ENCODE measurements around the gene ANGPTL7. TPM values are rescaled to one million over a fixed set of nuclear protein-coding genes. Genes with fewer than 3 reads are reported as not detected.
A peak's percentile ranks its signal among the peaks of the same experiment; 100 is the strongest.

The ANGPTL7 gene
- total and polyA plus RNA-seq, 2 of the 8 experiments (the other 6 are each of a cell fraction or from before 2014, with no cell fraction given): not detected

DNA sequence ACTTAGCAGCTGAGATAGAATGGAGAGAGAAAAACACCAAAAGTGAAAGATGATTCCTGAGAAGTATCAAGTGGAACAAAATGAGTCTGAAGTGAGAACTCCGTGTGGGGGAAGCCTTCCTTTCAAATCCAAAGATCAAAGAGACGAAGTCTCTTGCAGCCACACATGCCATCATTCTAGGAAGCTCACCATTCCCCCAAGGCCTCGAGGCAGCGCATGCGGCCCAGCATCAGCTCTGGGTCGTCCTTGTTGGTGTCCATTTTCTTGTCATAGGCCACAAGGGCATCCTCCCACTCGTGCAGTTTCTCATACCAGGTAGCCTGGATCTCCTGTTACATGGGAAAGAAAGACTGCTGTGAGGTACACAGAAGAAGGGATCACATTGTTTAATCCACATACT is 32.2 kb upstream of the ANGPTL7 start:
- Histone ChIP-seq H3K27ac (ENCODE audit: low read depth, low read length) (no peak overlapping the region), H2BK15ac (ENCODE audit: low read length) (no peak overlapping the region), H3K56ac (replicated peaks; ENCODE audit: insufficient read length, low read depth, low read length) (no peak overlapping the region), H4K91ac (replicated peaks; ENCODE audit: insufficient read length, low read length) (no peak overlapping the region), H2BK5ac (ENCODE audit: low read depth, low read length) (no peak overlapping the region), H3K79me1 (ENCODE audit: low read depth, low read length) (0 out of 2 replicates have a peak, but pooled peaks cover 4% of the 10 kb centered on the region), H2AK5ac (ENCODE audit: low read depth, low read length) (no peak overlapping the region), H4K20me1 (replicated peaks in 1 of 2; ENCODE audit: control insufficient read depth in 1 of 2, insufficient read depth in 2 of 2, low read length in 2 of 2) (no peaks in the 10 kb centered on the region), H2AFZ (ENCODE audit: low read length) (no peak overlapping the region), H3K4me2 (ENCODE audit: insufficient read depth in 1 of 2, low read depth in 2 of 2, low read length in 2 of 2) (no peak overlapping the region), H2BK20ac (ENCODE audit: low read length) (no peak overlapping the region), H3K23ac (ENCODE audit: insufficient read length) (no peak overlapping the region), H2BK120ac (replicated peaks; ENCODE audit: low read depth, low read length) (no peak overlapping the region), H3K9me3 (ENCODE audit: insufficient read depth in 2 of 2, low read depth in 1 of 2, low read length in 1 of 2) (no peaks in the 10 kb centered on the region), H3K14ac (ENCODE audit: insufficient read length) (no peak overlapping the region), H4K5ac (ENCODE audit: insufficient read length, low read depth, low read length) (no peak overlapping the region), H2BK12ac (ENCODE audit: low read depth, low read length) (no peak overlapping the region), H3K79me2 (ENCODE audit: control insufficient read depth in 1 of 2, insufficient read depth in 2 of 2, low read length in 2 of 2) (no peaks in the 10 kb centered on the region), H3K4ac (replicated peaks; ENCODE audit: insufficient read length, low read depth, low read length) (no peak overlapping the region), H3K4me3 (ENCODE audit: extremely low read depth in 1 of 4, insufficient read depth in 2 of 4, low read depth in 3 of 4, low read length in 4 of 4) (no peak overlapping the region), H3K9ac (replicated peaks in 1 of 4; ENCODE audit: extremely low read depth in 1 of 4, low read depth in 3 of 4, low read length in 3 of 4) (0 out of 7 replicates have a peak overlapping the region, but pooled peaks of 1 of the 4 experiments have one; percentile 1), H3K27me3 (replicated peaks in 1 of 4; ENCODE audit: control insufficient read depth in 3 of 4, extremely low read depth in 1 of 4, insufficient read depth in 3 of 4, low read length in 3 of 4) (no peaks in the 10 kb centered on the region), H3K23me2 (ENCODE audit: low read depth, low read length) (no peaks in the 10 kb centered on the region), H4K8ac (ENCODE audit: extremely low read depth, insufficient read depth, low read length) (no peak overlapping the region), H3K4me1 (replicated peaks in 1 of 4; ENCODE audit: control insufficient read depth in 3 of 4, insufficient read depth in 4 of 4, low read length in 3 of 4) (no peaks in the 10 kb centered on the region), H3K36me3 (ENCODE audit: control insufficient read depth in 2 of 4, insufficient read depth in 4 of 4, low read length in 3 of 4) (peaks cover 2 to 16% (median 7%) of the 10 kb centered on the region in 4 experiments; a peak in 6 of 8 replicates), H3K18ac (ENCODE audit: extremely low read depth, low read length) (no peak overlapping the region)
- CTCF ChIA-PET (ENCODE audit: partially characterized antibody): interaction anchor here (0.9 to 1.4 kb wide), 2 partner anchors 24 to 485 kb away, joined by 3 read pairs; no protein-coding TSS in a partner anchor
- DNase-seq (ENCODE audit: low read depth in 1 of 2, low spot score in 2 of 2) (no peak), FAIRE-seq (no peak)
- POLR2A ChIA-PET (ENCODE audit: partially characterized antibody): interaction anchor here (0.8 kb wide), 1 partner anchor 20 kb away, joined by 3 read pairs; no protein-coding TSS in a partner anchor
- TF ChIP-seq TAF1 (IDR thresholded peaks at IDR 0.05; ENCODE audit: low read depth, low read length): no peak
- no peak for TF ChIP-seq BRCA1 (IDR thresholded peaks at IDR 0.05; ENCODE audit: low read depth, low read length)
- TF ChIP-seq NANOG (IDR thresholded peaks at IDR 0.05; ENCODE audit: insufficient read depth, low read depth, low read length, poor library complexity, severe bottlenecking): no peak
- TF ChIP-seq CHD2 (IDR thresholded peaks at IDR 0.05; ENCODE audit: low read length): no peak
- no peak for TF ChIP-seq SIX5 (IDR thresholded peaks at IDR 0.05; ENCODE audit: low read depth, low read length)
- no peak for TF ChIP-seq SUZ12 (IDR thresholded peaks at IDR 0.05; ENCODE audit: low read length)
- TF ChIP-seq CBX5 (IDR thresholded peaks at IDR 0.05; ENCODE audit: low read depth, low read length): no peak
- TF ChIP-seq POLR2A (IDR thresholded peaks at IDR 0.05; ENCODE audit: control extremely low read depth in 1 of 2, low read depth in 2 of 2, low read length in 2 of 2): no peak
- no peak for TF ChIP-seq SP1 (IDR thresholded peaks at IDR 0.05; ENCODE audit: low read depth, low read length)
- TF ChIP-seq TEAD4 (IDR thresholded peaks at IDR 0.05; ENCODE audit: low read depth, low read length): no peak
- 97% methylated on average over 7 of the region's 7 CpGs; no CpG with 5 or more reads in 1 of the 2 experiments for WGBS, 2 experiments (ENCODE audit: extremely low coverage in 1 of 2, insufficient coverage in 1 of 2, insufficient read length in 1 of 2, insufficient replicate concordance in 2 of 2, low coverage in 1 of 2, low lambda C conversion rate in 2 of 2, missing lambda C conversion rate in 1 of 2)

Data from H1 (cell line).